ENCODE results near the gene VARS2.
"Not testable (repeated sequence)": the region's sequence is repeated elsewhere in the genome, so short reads cannot be mapped to it uniquely, and the experiment has no call there.

VARS2 gene

GRCh38 chr6:30898750-30899360 lies 15.2 kb upstream of the VARS2 start:
- no peak for DNase-seq (ENCODE audit: low spot score)

GRCh38 chr6:30900863-30901417 lies 13.1 kb upstream of the VARS2 start:
- DNase-seq (ENCODE audit: low spot score) = no peak

GRCh38 chr6:30901436-30901835 lies 12.6 kb upstream of the VARS2 start:
- no peak for DNase-seq (ENCODE audit: low spot score)

GRCh38 chr6:30902196-30902595 lies 11.8 kb upstream of the VARS2 start:
- not testable (repeated sequence) for DNase-seq (ENCODE audit: low spot score)

GRCh38 chr6:30902709-30903108 lies 11.3 kb upstream of the VARS2 start:
- DNase-seq (ENCODE audit: low spot score) = no peak

- DNase-seq (ENCODE audit: low spot score) = no peak
These were observed 10.8 kb upstream of the VARS2 start for GRCh38 chr6:30903236-30903635.

- DNase-seq (ENCODE audit: low spot score) = not testable (repeated sequence)
These were observed 6.7 kb upstream of the VARS2 start for GRCh38 chr6:30907290-30907757.

GRCh38 chr6:30907758-30908591 lies 6.1 kb upstream of the VARS2 start, which contains the start of gene GTF2H4:
TSS of gene GTF2H4 (plus strand) at chr6:30908207.
- peak; percentile 97 for DNase-seq (ENCODE audit: low spot score)

- no peak for DNase-seq (ENCODE audit: low spot score)
These were observed 5.3 kb upstream of the VARS2 start for GRCh38 chr6:30908700-30909099.

GRCh38 chr6:30910473-30910872 lies 3.6 kb upstream of the VARS2 start:
- DNase-seq (ENCODE audit: low spot score) = not testable (repeated sequence)

GRCh38 chr6:30912746-30913520 lies 1.1 kb upstream of the VARS2 start:
- no peak for DNase-seq (ENCODE audit: low spot score)

- no peak for DNase-seq (ENCODE audit: low spot score)
These were observed 340 bp upstream of the VARS2 start for GRCh38 chr6:30913721-30914075.

GRCh38 chr6:30914854-30915590 lies 984 bp downstream of the VARS2 start:
- no peak for DNase-seq (ENCODE audit: low spot score)

- peak; percentile 87 for DNase-seq (ENCODE audit: low spot score)
These were observed 1.5 kb downstream of the VARS2 start for GRCh38 chr6:30915591-30915946.

GRCh38 chr6:30917041-30917440 lies 3.0 kb downstream of the VARS2 start:
- no peak for DNase-seq (ENCODE audit: low spot score)

GRCh38 chr6:30917487-30917886 lies 3.4 kb downstream of the VARS2 start:
- no peak for DNase-seq (ENCODE audit: low spot score)

GRCh38 chr6:30918670-30919069 lies 4.6 kb downstream of the VARS2 start:
- no peak for DNase-seq (ENCODE audit: low spot score)

GRCh38 chr6:30922447-30922852 lies 8.4 kb downstream of the VARS2 start:
- DNase-seq (ENCODE audit: low spot score) = no peak

GRCh38 chr6:30924040-30924627 lies 10.1 kb downstream of the VARS2 start:
- not testable (repeated sequence) for DNase-seq (ENCODE audit: low spot score)

GRCh38 chr6:30926644-30927043 lies 12.6 kb downstream of the VARS2 start:
- DNase-seq (ENCODE audit: low spot score) = no peak

GRCh38 chr6:30927080-30927479 lies 13.0 kb downstream of the VARS2 start:
- not testable (repeated sequence) for DNase-seq (ENCODE audit: low spot score)
